ENCODE data around the gene SLC6A19. TPM values are rescaled to one million over a fixed set of nuclear protein-coding genes. Genes with fewer than 3 reads are reported as not detected.
"Not testable (repeated sequence)": the region's sequence is repeated elsewhere in the genome, so short reads cannot be mapped to it uniquely, and the experiment has no call there.

The SLC6A19 gene
- total RNA-seq, 1 donor from 2014 or later = not detected

DNA sequence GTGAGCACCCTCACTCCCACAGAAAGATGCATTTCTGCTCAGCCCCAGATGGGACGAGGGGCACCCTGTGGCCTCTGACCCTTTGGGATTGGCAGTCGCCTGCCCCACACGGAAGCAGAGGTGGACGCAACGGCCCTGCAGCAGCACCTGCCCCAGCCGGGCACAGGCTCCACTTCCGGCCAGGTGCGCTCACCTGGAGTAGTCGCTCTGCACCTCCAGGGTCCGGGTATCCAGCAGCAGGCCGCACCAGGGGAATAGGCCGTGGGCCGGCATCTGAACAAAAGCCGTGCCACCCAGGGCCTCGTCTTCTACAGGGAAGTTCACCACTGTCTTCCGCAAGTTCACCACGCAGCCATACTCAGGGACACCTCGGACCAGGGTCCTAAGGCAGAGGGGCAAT is 62.8 kb downstream of the SLC6A19 start:
- no peak for DNase-seq (ENCODE audit: low read depth, low spot score)

- no peak for DNase-seq (ENCODE audit: low read depth, low spot score)
Measured at GRCh38 chr5:1265026-1265425, 63.6 kb downstream of the SLC6A19 start.

- DNase-seq (ENCODE audit: low read depth, low spot score) = no peak
Measured at GRCh38 chr5:1265461-1266455, 64.4 kb downstream of the SLC6A19 start.

DNA sequence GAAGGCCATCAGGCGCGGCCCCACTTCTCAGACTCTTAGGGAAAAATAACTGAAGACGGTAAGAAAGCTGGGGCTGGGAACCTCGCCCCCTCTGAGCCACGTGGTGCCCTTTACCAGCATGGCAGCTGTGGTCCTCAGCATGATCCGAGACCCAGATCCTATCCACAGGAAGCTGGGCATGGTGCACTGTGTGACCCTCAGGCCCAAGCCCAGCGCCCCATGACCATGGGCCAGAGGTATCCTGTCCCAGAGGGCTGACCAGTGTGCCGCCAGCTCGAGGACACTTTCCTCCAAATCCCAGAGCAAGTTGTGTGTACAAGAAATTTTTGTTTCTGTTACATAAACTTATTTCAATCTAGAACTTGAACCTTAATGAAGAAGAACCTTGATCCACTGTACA is 65.4 kb downstream of the SLC6A19 start:
- DNase-seq (ENCODE audit: low read depth, low spot score) = no peak

- not testable (repeated sequence) for DNase-seq (ENCODE audit: low read depth, low spot score)
Measured at GRCh38 chr5:1267464-1267863, 66.1 kb downstream of the SLC6A19 start.

- DNase-seq (ENCODE audit: low read depth, low spot score) = no peak
Measured at GRCh38 chr5:1268056-1268455, 66.7 kb downstream of the SLC6A19 start.

DNA sequence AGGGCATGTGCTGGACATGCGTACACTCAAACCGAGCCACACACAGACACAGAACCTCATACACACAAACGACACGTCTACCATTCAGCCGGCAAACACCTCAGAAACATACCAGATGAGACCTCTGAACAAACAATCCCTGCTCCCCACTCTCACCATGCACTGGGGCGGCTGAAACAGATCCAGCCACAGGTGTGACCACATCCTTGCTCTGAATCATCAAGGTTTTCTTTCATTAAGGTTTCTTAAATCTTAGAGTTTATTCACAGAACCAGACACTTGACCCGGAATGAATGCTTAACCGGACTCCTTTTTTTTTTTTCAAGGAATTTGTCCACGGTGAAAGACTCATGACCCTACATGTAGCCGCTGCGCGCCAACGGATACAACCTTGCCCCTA is 67.3 kb downstream of the SLC6A19 start:
- no peak for DNase-seq (ENCODE audit: low read depth, low spot score)

DNA sequence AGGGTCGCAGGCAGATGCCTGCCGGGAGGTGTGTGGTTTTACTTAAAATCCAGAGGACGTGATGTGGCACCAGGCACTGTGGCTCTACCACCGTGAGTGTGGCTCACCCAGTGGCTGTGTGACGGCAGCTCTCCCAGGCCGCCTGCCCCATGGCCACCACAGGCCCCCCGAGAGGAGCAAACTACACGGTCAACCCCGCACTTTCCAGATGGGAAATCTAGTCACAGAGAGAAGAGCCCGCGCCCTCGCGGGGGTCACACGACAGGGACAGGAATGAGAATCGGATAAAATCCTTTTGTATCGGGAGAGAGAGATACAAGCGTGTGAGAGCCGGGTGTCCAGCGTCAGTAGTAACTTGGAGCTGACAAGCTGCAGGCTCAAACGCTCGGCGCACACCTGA is 69.0 kb downstream of the SLC6A19 start:
- DNase-seq (ENCODE audit: low read depth, low spot score) = no peak

DNA sequence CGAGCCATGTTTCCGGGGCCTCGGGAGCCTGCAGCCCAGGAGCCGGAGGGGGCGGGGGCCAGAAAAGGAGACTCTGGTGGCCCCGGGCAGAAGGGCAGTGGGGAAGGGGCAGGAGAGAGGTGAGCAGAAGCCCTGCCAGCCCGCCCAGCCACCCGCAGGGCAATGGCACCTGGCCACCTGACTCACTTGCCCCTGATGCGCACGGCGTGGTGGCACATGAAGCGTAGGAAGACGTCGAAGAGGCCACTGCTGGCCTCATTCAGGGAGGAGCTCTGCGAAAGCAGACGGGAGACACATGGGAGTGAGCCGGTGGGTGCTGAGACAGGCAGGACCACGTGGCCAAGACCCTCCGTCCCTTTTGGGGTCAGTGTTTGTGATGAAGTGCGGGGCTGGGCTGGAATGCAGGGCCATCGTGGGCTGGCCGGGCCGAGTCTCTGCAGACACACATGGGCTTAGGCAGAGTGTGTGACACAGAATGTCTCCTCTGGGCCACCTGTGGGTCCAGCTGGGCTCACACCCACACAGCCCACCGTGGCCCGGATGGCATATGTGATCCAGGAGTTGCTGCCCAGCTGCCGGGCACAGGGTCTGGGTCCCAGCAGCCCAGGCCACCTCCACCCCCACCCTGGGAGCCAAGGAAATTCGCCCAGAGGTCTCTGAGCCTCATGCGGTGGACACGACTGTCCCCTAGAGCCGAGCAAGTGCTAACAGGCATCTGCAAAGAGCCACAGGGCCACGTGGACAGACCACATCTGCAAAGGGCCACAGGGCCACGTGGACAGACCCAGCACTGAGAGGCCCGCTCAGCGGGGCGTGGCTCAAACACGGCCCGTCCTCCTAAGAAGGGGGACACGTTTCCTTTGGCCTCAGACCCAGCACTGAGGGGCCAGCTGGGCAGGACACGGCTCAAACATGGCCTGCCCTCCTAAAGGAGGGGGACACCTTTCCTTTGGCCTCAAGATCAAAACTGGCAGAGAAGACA is 69.8 kb downstream of the SLC6A19 start:
- DNase-seq (ENCODE audit: low read depth, low spot score) = no peak

GRCh38 chr5:1272201-1272600 is 70.8 kb downstream of the SLC6A19 start:
- DNase-seq (ENCODE audit: low read depth, low spot score) = no peak

DNA sequence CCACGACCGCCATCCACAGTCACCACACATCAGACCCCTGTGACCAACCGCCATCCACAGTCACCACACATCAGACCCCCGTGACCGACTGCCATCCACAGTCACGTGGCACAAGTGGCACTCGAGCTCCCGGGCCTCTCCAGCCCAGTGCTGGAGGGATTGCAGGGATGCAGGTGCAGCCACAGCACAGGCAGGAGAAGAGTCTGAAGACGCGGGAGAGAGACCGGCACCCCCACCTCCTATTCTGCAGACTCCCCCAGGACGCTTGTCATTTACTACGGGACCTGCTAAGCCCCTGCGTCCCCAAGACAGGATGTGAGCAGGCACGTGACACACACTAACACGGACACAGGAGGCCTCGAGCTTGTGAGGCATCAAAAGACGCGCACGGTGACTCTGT is 72.3 kb downstream of the SLC6A19 start:
- no peak for DNase-seq (ENCODE audit: low read depth, low spot score)

DNA sequence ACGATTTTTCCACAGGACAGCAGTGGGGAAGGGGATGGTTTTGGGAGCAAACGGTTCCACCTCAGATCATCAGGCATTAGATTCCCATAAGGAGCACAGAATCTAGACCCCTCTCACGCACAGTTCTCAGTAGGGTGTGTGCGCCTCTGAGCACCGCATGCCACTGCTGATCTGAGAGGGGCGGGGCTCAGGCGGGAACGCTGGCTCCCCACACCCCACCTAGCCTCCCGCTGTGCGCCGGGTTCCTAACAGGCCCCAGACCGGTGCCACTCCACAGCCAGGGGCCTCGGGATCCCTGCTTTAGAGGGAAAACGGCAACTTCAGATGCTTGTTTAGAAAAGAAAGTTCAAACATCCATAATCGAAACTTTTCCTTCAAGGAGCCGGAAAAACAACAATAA is 73.1 kb downstream of the SLC6A19 start:
- DNase-seq (ENCODE audit: low read depth, low spot score) = no peak

Other genes starting within 250 kb of the SLC6A19 start
- 0.13 TPM in 1 of 2 replicates, not detected in the other for gene NKD2, start 192.8 kb upstream of the SLC6A19 start, total RNA-seq
- 21.6 and 23.1 TPM in 2 replicates for gene SLC12A7, start 89.5 kb upstream of the SLC6A19 start, total RNA-seq
- not detected in 2 replicates for gene SLC6A18, start 23.8 kb downstream of the SLC6A19 start, total RNA-seq
- gene TERT, start 93.5 kb downstream of the SLC6A19 start, total RNA-seq = 0.07 TPM in 1 of 2 replicates, not detected in the other
- gene CLPTM1L, start 143.5 kb downstream of the SLC6A19 start, total RNA-seq = 343 and 431 TPM in 2 replicates
- gene SLC6A3, start 243.8 kb downstream of the SLC6A19 start, total RNA-seq = not detected in 2 replicates